Measurements from ENCODE around the gene NFASC.

DNA sequence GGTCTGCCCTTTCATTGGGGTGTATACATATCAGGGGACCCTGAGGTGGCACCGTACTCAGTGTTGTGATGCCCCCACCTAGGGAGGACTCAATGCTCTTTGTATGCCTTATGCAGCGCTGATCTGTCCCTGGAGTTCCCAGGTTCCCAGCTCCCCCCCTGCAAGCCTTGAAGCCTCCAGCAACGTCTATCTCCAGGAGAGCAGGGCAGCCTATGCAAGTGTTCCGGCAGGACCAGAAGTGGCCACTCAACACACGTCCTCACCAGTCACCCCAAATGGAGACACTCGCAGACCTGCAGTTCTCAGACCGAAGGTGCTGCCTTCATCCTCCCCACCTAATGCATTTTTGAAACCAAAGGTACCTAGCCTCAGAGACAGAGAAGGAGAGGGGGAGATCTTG is 147.1 kb downstream of the NFASC start:
- TF ChIP-seq YY1 (IDR thresholded peaks at IDR 0.05; ENCODE audit: low read depth) (no peak), FOXM1 (IDR thresholded peaks at IDR 0.05; ENCODE audit: borderline replicate concordance, low read depth) (no peak), TAF1 (IDR thresholded peaks at IDR 0.05; ENCODE audit: low read depth) (no peak), CEBPB (IDR thresholded peaks at IDR 0.05) (no peak), RAD21 (IDR thresholded peaks at IDR 0.05; ENCODE audit: low read depth) (no peak), EP300 (IDR thresholded peaks at IDR 0.05; ENCODE audit: borderline replicate concordance) (no peak), TCF12 (IDR thresholded peaks at IDR 0.05; ENCODE audit: low read depth) (no peak), NFIC (IDR thresholded peaks at IDR 0.05) (no peak)
- TF ChIP-seq, protein P1, sequence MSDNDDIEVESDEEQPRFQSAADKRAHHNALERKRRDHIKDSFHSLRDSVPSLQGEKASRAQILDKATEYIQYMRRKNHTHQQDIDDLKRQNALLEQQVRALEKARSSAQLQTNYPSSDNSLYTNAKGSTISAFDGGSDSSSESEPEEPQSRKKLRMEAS (IDR thresholded peaks at IDR 0.05): no peak
- TF ChIP-seq, protein P2, sequence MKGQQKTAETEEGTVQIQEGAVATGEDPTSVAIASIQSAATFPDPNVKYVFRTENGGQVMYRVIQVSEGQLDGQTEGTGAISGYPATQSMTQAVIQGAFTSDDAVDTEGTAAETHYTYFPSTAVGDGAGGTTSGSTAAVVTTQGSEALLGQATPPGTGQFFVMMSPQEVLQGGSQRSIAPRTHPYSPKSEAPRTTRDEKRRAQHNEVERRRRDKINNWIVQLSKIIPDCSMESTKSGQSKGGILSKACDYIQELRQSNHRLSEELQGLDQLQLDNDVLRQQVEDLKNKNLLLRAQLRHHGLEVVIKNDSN (IDR thresholded peaks at IDR 0.05): no peak

Data from Ishikawa (cell line).